OCI-LY1 (cell line): ENCODE data around the gene RADIL.

Experiments
- EZH2 ChIP-seq: fragments of 200-600 bp; sonication (generic), shearing (Covaris generic); IDR thresholded peaks from 2 replicates; pipeline ENCODE4 v1.8.0; 2017; ENCODE audit warnings: borderline replicate concordance, mixed run types, mild to moderate bottlenecking, antibody characterized with exemption, low read length, moderate library complexity, mixed read lengths
- TF ChIP-seq, protein P1 (sequence below): fragments of 200-600 bp; sonication (generic), shearing (Covaris generic); IDR thresholded peaks from 2 replicates; pipeline ENCODE4 v1.5.1; 2017; ENCODE audit warnings: mild to moderate bottlenecking, antibody characterized with exemption, low read length, moderate library complexity, mixed read lengths

DNA sequence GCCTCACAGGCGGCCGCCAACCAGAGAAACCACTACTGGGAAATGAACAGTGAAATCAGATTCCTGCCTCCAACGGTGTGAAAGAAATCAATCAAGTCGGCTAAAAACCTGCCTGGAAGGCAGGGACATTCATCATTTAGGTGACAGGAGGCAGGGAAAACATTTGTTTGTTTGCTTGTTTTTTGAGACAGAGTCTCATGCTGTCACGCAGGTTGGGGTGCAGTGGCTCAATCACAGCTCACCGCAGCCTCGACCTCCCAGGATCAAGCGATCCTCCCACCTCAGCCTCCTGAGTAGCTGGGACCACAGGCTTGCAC is 77.6 kb downstream of the RADIL start:
- TF ChIP-seq, protein P1, sequence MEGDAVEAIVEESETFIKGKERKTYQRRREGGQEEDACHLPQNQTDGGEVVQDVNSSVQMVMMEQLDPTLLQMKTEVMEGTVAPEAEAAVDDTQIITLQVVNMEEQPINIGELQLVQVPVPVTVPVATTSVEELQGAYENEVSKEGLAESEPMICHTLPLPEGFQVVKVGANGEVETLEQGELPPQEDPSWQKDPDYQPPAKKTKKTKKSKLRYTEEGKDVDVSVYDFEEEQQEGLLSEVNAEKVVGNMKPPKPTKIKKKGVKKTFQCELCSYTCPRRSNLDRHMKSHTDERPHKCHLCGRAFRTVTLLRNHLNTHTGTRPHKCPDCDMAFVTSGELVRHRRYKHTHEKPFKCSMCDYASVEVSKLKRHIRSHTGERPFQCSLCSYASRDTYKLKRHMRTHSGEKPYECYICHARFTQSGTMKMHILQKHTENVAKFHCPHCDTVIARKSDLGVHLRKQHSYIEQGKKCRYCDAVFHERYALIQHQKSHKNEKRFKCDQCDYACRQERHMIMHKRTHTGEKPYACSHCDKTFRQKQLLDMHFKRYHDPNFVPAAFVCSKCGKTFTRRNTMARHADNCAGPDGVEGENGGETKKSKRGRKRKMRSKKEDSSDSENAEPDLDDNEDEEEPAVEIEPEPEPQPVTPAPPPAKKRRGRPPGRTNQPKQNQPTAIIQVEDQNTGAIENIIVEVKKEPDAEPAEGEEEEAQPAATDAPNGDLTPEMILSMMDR, result no peak
- no peak for TF ChIP-seq EZH2
